Measurements from ENCODE around the gene INPP4A.

The INPP4A gene

GRCh38 chr2:98514879-98515249 lies 70.2 kb downstream of the INPP4A start:
- DNase-seq (ENCODE audit: low read depth in 2 of 2): no peak

GRCh38 chr2:98515250-98515991 lies 70.8 kb downstream of the INPP4A start:
- no peak for DNase-seq (ENCODE audit: low read depth in 2 of 2)

- no peak for DNase-seq (ENCODE audit: low read depth in 2 of 2)
These were observed 71.9 kb downstream of the INPP4A start for GRCh38 chr2:98516571-98516970.

GRCh38 chr2:98517636-98518035 lies 73.0 kb downstream of the INPP4A start:
- no peak for DNase-seq (ENCODE audit: low read depth in 2 of 2)

GRCh38 chr2:98518101-98518500 lies 73.4 kb downstream of the INPP4A start:
- no peak for DNase-seq (ENCODE audit: low read depth in 2 of 2)

GRCh38 chr2:98519156-98519555 lies 74.5 kb downstream of the INPP4A start:
- no peak for DNase-seq (ENCODE audit: low read depth in 2 of 2)

GRCh38 chr2:98519851-98520250 lies 75.2 kb downstream of the INPP4A start:
- DNase-seq (ENCODE audit: low read depth in 2 of 2): no peak

- DNase-seq (ENCODE audit: low read depth in 2 of 2): no peak
These were observed 76.1 kb downstream of the INPP4A start for GRCh38 chr2:98520806-98521205.

- no peak for DNase-seq (ENCODE audit: low read depth in 2 of 2)
These were observed 76.6 kb downstream of the INPP4A start for GRCh38 chr2:98521266-98521665.

GRCh38 chr2:98522854-98523253 lies 78.2 kb downstream of the INPP4A start:
- DNase-seq (ENCODE audit: low read depth in 2 of 2): no peak

- no peak for DNase-seq (ENCODE audit: low read depth in 2 of 2)
These were observed 79.5 kb downstream of the INPP4A start for GRCh38 chr2:98524168-98524567.

GRCh38 chr2:98528349-98528748 lies 83.7 kb downstream of the INPP4A start:
- no peak for DNase-seq (ENCODE audit: low read depth in 2 of 2)

GRCh38 chr2:98530114-98530513 lies 85.5 kb downstream of the INPP4A start:
- no peak for DNase-seq (ENCODE audit: low read depth in 2 of 2)

GRCh38 chr2:98532756-98533155 lies 88.1 kb downstream of the INPP4A start:
- DNase-seq (ENCODE audit: low read depth in 2 of 2): no peak

GRCh38 chr2:98533547-98533946 lies 88.9 kb downstream of the INPP4A start:
- no peak for DNase-seq (ENCODE audit: low read depth in 2 of 2)

- no peak for DNase-seq (ENCODE audit: low read depth in 2 of 2)
These were observed 90.1 kb downstream of the INPP4A start for GRCh38 chr2:98534761-98535160.

- DNase-seq (ENCODE audit: low read depth in 2 of 2): no peak
These were observed 91.5 kb downstream of the INPP4A start for GRCh38 chr2:98535971-98536677.

GRCh38 chr2:98537390-98538126 lies 92.9 kb downstream of the INPP4A start:
- DNase-seq (ENCODE audit: low read depth in 2 of 2): no peak

- DNase-seq (ENCODE audit: low read depth in 2 of 2): no peak
These were observed 93.8 kb downstream of the INPP4A start for GRCh38 chr2:98538280-98539041.

GRCh38 chr2:98539056-98539735 lies 94.5 kb downstream of the INPP4A start:
- DNase-seq (ENCODE audit: low read depth in 2 of 2): no peak

- DNase-seq (ENCODE audit: low read depth in 2 of 2): no peak
These were observed 95.9 kb downstream of the INPP4A start for GRCh38 chr2:98540536-98540935.
